Activated CD8-positive, alpha-beta T cell treated with anti-CD3 and anti-CD28 coated beads for 36 hours (primary cell): ENCODE results near the gene GANC. TPM values are rescaled to one million over a fixed set of nuclear protein-coding genes. Genes with fewer than 3 reads are reported as not detected.

Experiments used
- ATAC-seq: fragments of 200-7000 bp; cut with Tn5 transposase; one replicate; pipeline ENCODE4 v1.10.0; 2021; ENCODE audit warnings: mild to moderate bottlenecking, moderate library complexity
- CTCF ChIA-PET: fragments of 350-600 bp; sonication (Branson Sonifier 250); formaldehyde crosslinking; loops from one replicate; lab custom pipeline; 2021; ENCODE audit warnings: antibody characterized with exemption; lab: Charles Lee
- POLR2A ChIA-PET: fragments of 350-600 bp; sonication (Branson Sonifier 250); formaldehyde crosslinking; loops from one replicate; lab custom pipeline; 2021; ENCODE audit warnings: antibody characterized with exemption; lab: Charles Lee
- DNase-seq: peaks from one replicate; pipeline ENCODE4 v3.0.0-alpha.2; 2020
- H3K27ac Mint-ChIP-seq: one replicate; pipeline ENCODE4 v1.8.0; 2021; ENCODE audit warnings: mild to moderate bottlenecking, mixed read lengths
- H3K27me3 Mint-ChIP-seq: one replicate; pipeline ENCODE4 v1.8.0; 2021; ENCODE audit warnings: mixed read lengths
- H3K36me3 Mint-ChIP-seq: one replicate; pipeline ENCODE4 v1.8.0; 2021; ENCODE audit warnings: low read depth, mixed read lengths
- H3K4me1 Mint-ChIP-seq: one replicate; pipeline ENCODE4 v1.8.0; 2021; ENCODE audit warnings: low read depth, mixed read lengths
- H3K4me3 Mint-ChIP-seq: one replicate; pipeline ENCODE4 v1.8.0; 2021; ENCODE audit warnings: mild to moderate bottlenecking, moderate library complexity, mixed read lengths
- H3K9me3 Mint-ChIP-seq: one replicate; pipeline ENCODE4 v1.8.0; 2021; ENCODE audit warnings: mixed read lengths
- CTCF ChIP-seq: fragments of 200-600 bp; IDR thresholded peaks from one replicate; pipeline ENCODE4 v1.8.0; 2022; ENCODE audit warnings: antibody characterized with exemption, mild to moderate bottlenecking
- intact Hi-C: fragments of 100-400 bp; cut with micrococcal nuclease; formaldehyde crosslinking; loops from one replicate; pipeline ENCODE4 v1.10.0; 2022
- total RNA-seq, 2 experiments: library from RNA; stranded (reverse); gene quantifications; one replicate each; pipeline ENCODE4 v1.2.3, GENCODE V29; 2021

The GANC gene
- total RNA-seq, 2 experiments from 2014 or later, result 18.0 to 22.2 TPM

- no peak overlapping the region for H3K27ac Mint-ChIP-seq
- no peaks in the 10 kb centered on the region for H3K9me3 Mint-ChIP-seq
- POLR2A ChIA-PET, result no interaction called here
- H3K4me1 Mint-ChIP-seq, result peaks cover 5% of the 10 kb centered on the region
- no peak for ATAC-seq
- no peaks in the 10 kb centered on the region for H3K27me3 Mint-ChIP-seq
- intact Hi-C loops, result no loop called here
- DNase-seq, result no peak
- TF ChIP-seq CTCF, result no peak
- H3K36me3 Mint-ChIP-seq, result no peaks in the 10 kb centered on the region
- H3K4me3 Mint-ChIP-seq, result no peak overlapping the region
- CTCF ChIA-PET, result no interaction called here
Measured at GRCh38 chr15:42404461-42405235, 131.6 kb downstream of the GANC start.

- ChIA-PET POLR2A (no interaction called here), CTCF (no interaction called here)
- intact Hi-C loops, result no loop called here
- no peak for DNase-seq
- no peak for TF ChIP-seq CTCF
- Mint-ChIP-seq H3K27me3 (no peaks in the 10 kb centered on the region), H3K27ac (no peak overlapping the region), H3K9me3 (no peaks in the 10 kb centered on the region), H3K4me3 (no peak overlapping the region), H3K4me1 (peaks cover 5% of the 10 kb centered on the region), H3K36me3 (no peaks in the 10 kb centered on the region)
- no peak for ATAC-seq
Measured at GRCh38 chr15:42405863-42406482, 133.0 kb downstream of the GANC start.

Other genes starting within 250 kb of the GANC start
- not detected for gene PLA2G4D, start 178.6 kb upstream of the GANC start, total RNA-seq
- not detected for gene PLA2G4F, start 116.6 kb upstream of the GANC start, total RNA-seq
- 10 to 100 TPM; 47.3 to 49.8 TPM for gene VPS39, start 64.9 kb upstream of the GANC start, total RNA-seq
- 10 to 100 TPM; 23.6 to 24.7 TPM for gene TMEM87A, start 232 bp downstream of the GANC start, total RNA-seq
- gene CAPN3, start 86.3 kb downstream of the GANC start, total RNA-seq, result 1 to 10 TPM; 3.3 to 3.5 TPM
- gene ZNF106, start 217.9 kb downstream of the GANC start, total RNA-seq, result 10 to 100 TPM; 46.4 to 46.6 TPM
- gene SNAP23, start 222.4 kb downstream of the GANC start, total RNA-seq, result 10 to 100 TPM; 31.2 to 33.1 TPM